Measurements from ENCODE around the gene CACFD1. TPM values are rescaled to one million over a fixed set of nuclear protein-coding genes. Genes with fewer than 3 reads are reported as not detected.

The CACFD1 gene
- total RNA-seq, 1 experiment from 2014 or later = 6.9 TPM

- no TSS peak for BruUV-seq (replicated peaks)
- no peaks in the 10 kb centered on the region for H3K9me2 ChIP-seq (ENCODE audit: insufficient read depth)
- intact Hi-C loops (cut with micrococcal nuclease) = no loop called here
- H3K36me3 ChIP-seq (ENCODE audit: control insufficient read depth in 1 of 2, insufficient read depth in 2 of 2, low read length in 2 of 2) = no peaks in the 10 kb centered on the region
- CTCF ChIA-PET = no interaction called here
- DNase-seq (ENCODE audit: low read depth, low spot score) (no peak), ATAC-seq (no peak)
- RAD21 ChIA-PET (ENCODE audit: low non-redundant PET in 1 of 2, low total read pairs in 2 of 2, uncharacterized antibody in 2 of 2, unreplicated experiment in 2 of 2) = no interaction called here
- peaks cover 5 to 12% of the 10 kb centered on the region in 2 experiments; a peak in 3 of 4 replicates for H3K9me3 ChIP-seq (ENCODE audit: control insufficient read depth in 1 of 2, insufficient read depth in 1 of 2, low read depth in 1 of 2, low read length in 2 of 2)
- H2AFZ ChIP-seq (ENCODE audit: low read depth, low read length, poor library complexity, severe bottlenecking) = no peak overlapping the region
- POLR2A ChIA-PET = no interaction called here
- no peak overlapping the region for H3K9ac ChIP-seq (ENCODE audit: low read length)
- H3K79me2 ChIP-seq (ENCODE audit: insufficient read depth, low read length) = no peaks in the 10 kb centered on the region
- H3K4me1 ChIP-seq (ENCODE audit: control insufficient read depth in 1 of 2, insufficient read depth in 2 of 2, low read length in 2 of 2) = no peaks in the 10 kb centered on the region
- no peak overlapping the region for H3K27ac ChIP-seq (ENCODE audit: low read depth, low read length)
- no peaks in the 10 kb centered on the region; the same call in 1 of the 2 replicates for H3K27me3 ChIP-seq (ENCODE audit: insufficient read depth, low read length)
- no peak overlapping the region for H3K4me3 ChIP-seq (replicated peaks in 1 of 2; ENCODE audit: low read depth in 1 of 2, low read length in 2 of 2)
- TF ChIP-seq ELF1 (IDR thresholded peaks at IDR 0.05; ENCODE audit: borderline replicate concordance, low read depth) (no peak), FOSL1 (IDR thresholded peaks at IDR 0.05; ENCODE audit: low read depth) (no peak), SIN3A (IDR thresholded peaks at IDR 0.05; ENCODE audit: low read depth) (no peak), JUND (IDR thresholded peaks at IDR 0.05) (no peak), POLR2AphosphoS5 (IDR thresholded peaks at IDR 0.05; ENCODE audit: low read depth, low read length) (no peak), EGR1 (IDR thresholded peaks at IDR 0.05; ENCODE audit: low read depth) (no peak), CTCF (IDR thresholded peaks at IDR 0.05 in 2 of 3, conservative IDR thresholded peaks at IDR 0.05 in 1 of 3; ENCODE audit: borderline replicate concordance in 1 of 3, insufficient read depth in 1 of 3, low read depth in 2 of 3, low read length in 2 of 3) (no peak), REST (IDR thresholded peaks at IDR 0.05; ENCODE audit: low read depth) (no peak), EZH2 (IDR thresholded peaks at IDR 0.05) (no peak), ZNF274 (IDR thresholded peaks at IDR 0.05; ENCODE audit: low read depth, low read length) (no peak), ZBTB33 (IDR thresholded peaks at IDR 0.05; ENCODE audit: extremely low read depth, insufficient replicate concordance, low read length) (no peak), TCF7L2 (IDR thresholded peaks at IDR 0.05; ENCODE audit: borderline replicate concordance, extremely low read depth, insufficient read depth, insufficient read length) (no peak), YY1 (IDR thresholded peaks at IDR 0.05; ENCODE audit: extremely low read depth, insufficient replicate concordance, low read depth, low read length) (no peak), CEBPB (IDR thresholded peaks at IDR 0.05; ENCODE audit: low read depth) (no peak), CBX3 (IDR thresholded peaks at IDR 0.05; ENCODE audit: low read depth) (no peak), ATF3 (IDR thresholded peaks at IDR 0.05) (no peak), RAD21 (IDR thresholded peaks at IDR 0.05; ENCODE audit: low read depth) (no peak)
- no peaks in the 10 kb centered on the region for H4K20me1 ChIP-seq (ENCODE audit: insufficient read depth)
- H3K4me2 ChIP-seq (ENCODE audit: low read length) = no peak overlapping the region
Measured at GRCh38 chr9:133496861-133497842, 37.4 kb downstream of the CACFD1 start.
